Measurements from ENCODE around the gene ATG7.

The ATG7 gene

GRCh38 chr3:11541321-11542303 is 269.4 kb downstream of the ATG7 start:
- DNase-seq = no peak

DNA sequence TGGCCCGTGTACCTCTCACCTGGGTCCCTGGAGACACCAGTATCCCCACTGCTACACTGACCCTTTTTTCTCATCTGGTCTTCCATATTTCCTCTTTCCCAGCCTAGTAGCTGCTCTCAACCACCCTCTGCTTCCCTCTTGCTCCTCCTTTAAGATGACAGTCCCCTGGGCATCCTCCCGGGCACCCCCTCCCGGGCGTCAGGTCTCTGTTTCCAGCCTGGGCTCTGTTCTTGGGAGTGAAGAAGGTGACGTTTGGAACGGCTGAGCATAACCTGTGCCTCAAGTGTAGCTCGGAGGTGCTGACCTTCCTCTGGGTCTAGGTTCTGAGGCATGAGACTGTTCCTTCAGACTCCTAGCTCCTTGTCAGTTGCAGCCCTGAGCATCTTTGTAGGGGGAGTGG is 270.4 kb downstream of the ATG7 start:
- DNase-seq = no peak

DNA sequence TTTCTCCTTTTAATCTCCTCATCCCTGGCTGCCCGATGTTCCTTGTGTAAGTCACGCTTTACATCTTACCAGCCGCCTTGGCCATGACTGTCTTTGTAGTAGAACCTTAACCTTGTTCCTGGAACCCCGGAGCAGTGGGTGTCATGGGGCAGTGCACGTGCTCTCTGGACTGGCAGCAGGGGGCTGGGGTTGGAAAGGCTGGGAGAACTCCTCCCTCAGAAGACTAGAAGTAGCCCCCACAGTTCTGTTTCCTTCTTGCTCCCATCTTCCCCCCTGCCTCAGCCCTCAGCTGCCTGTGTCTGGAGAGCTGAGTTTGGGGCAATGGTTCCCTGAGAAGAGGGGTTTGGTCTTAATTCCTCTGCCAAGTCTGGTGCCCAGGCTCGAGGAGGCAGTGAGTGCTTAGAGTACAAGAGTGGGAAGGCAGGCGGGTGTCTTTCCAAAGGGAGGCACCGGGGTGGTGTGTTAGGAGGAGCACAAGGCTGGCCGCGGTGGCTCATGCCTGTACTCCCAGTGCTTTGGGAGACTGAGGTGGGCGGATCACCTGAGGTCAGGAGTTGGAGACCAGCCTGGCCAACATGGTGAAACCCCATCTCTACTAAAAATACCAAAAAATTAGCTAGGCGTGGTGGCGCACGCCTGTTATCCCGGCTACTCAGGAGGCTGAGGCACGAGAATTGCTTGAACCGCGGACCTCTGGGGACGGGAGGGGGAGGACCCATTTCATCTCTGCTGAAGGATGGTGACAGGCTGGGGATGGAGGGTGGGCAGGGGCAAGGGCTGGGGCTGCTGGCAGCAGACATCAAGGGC is 271.1 kb downstream of the ATG7 start:
- no peak for DNase-seq

DNA sequence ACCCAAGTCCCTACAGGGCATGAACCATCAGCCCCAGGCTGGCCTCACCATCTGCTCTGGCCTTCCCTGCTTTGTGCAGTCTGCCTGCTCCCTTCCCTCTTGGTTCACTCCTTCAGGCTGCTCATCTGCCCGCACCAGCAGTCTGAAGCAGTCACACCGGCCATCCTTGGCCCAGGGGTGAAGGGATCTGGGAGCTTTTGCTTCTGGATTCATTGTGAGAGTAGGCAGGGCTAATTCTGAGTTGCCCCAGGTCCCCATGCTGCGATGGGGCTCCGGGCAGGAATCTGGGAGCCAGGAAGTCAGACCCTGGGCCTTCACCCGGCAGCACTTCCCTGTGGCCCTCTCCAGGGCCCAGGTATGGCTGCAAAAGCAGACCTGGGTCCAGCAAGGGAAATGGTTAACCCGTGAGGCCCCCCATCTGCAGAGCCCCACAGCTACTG is 271.8 kb downstream of the ATG7 start:
- no peak for DNase-seq

DNA sequence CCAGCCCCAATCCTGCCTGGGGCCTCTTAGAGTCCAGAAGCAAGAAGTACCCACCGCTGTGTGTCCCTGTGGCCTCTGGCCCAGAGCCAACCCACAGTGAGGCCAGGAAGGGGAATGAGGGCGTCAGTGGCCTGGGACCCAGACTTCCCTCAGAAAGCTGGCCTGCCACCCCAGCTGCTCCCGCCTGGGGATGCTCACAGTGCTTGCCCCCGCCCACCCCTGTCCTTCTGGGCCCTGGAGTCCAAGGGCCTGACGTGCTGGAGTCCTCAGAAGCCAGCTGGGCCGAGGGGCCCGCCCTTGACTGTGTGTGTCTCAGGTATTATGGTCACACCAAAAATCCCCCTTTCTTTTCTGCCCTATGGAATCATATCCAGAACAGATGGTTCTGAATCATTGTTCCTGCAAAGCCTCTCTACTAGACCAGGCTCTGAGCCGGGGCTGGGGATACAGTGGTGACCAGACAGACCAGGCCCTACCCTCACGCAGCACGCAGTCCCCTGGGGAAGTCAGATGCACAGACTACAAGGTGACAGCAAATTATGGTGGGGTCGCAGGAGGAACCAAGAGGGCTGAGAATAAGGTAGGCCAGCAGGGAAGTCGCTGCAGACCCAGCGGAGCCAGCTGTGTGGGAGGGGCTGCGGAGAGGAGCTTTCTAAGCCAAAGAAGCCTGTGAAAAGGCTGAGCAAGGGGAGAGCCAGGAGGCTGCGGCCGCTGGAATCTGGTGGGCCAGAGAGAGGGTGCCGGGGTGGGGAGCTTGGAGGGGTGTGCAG is 272.4 kb downstream of the ATG7 start:
- DNase-seq = no peak

GRCh38 chr3:11545186-11545851 is 273.1 kb downstream of the ATG7 start:
- no peak for DNase-seq

GRCh38 chr3:11546657-11547302 is 274.6 kb downstream of the ATG7 start:
- no peak for DNase-seq

- DNase-seq = no peak
Measured at GRCh38 chr3:11547498-11547897, 275.3 kb downstream of the ATG7 start.

DNA sequence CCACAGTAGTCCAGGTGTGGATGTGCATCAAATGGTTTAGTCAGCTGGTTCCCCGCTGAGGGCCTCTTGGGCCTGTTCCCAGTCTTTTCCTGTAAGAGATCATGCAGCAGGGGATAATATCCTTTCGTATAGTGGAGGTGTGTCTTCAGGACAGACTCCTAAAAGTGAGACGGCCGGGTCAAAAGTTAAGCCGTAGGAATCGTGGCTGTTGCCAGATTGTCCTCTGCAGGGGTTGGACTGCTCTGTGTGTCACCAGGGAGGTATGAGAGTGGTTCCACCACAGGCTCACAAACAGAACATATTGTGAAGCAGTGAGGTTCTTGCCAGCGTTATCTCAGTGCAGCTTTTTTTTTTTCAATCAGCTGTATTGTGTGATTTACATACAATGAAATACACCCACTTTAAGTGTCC is 276.5 kb downstream of the ATG7 start:
- no peak for DNase-seq

DNA sequence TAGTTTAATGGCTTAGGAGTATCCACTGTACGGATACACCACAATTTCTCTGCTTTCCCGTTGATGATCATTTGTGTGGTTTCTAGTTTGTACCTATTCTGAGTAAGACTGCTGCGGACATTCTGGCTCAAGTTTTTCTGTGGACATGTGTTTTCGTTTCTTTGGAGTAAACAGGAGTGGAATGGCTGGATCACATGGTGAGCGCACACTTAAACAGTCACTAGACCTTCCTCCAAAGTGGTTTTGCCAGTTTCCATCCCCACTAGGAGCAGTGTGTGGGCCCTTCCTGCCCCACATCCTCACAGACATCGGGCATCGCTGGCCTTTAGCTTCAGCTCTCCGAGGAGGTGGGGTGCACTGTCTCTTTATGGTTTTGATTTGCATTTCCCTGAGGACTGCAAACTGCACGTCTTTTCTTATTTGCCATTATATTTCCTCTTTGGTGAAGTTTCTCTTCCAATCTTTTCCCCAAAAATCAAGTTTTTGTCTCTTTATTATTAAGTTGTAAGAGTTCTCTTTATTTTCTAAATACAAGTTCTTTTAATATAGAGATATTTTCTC is 277.5 kb downstream of the ATG7 start:
- no peak for DNase-seq

DNA sequence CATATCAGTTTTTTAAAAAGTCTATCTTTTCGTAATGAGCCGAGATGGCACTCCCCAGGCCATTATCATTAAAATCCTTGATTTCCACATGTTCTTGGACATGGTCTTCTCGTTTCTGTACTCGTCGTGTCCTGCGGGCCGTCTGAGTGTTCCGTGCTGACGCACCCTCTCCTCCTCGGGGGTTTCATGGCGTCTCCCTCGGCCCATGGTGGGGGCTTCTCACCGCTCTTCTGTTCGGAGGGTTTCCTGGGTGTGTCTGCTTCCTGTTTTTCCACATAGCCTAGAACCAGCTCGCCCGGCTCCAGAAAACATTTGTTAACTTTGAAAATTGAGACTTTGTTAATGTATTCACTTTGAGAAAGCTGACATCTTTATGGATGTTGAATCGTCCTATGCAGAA is 278.8 kb downstream of the ATG7 start:
- DNase-seq = no peak

- DNase-seq = no peak
Measured at GRCh38 chr3:11552289-11553264, 280.4 kb downstream of the ATG7 start.

DNA sequence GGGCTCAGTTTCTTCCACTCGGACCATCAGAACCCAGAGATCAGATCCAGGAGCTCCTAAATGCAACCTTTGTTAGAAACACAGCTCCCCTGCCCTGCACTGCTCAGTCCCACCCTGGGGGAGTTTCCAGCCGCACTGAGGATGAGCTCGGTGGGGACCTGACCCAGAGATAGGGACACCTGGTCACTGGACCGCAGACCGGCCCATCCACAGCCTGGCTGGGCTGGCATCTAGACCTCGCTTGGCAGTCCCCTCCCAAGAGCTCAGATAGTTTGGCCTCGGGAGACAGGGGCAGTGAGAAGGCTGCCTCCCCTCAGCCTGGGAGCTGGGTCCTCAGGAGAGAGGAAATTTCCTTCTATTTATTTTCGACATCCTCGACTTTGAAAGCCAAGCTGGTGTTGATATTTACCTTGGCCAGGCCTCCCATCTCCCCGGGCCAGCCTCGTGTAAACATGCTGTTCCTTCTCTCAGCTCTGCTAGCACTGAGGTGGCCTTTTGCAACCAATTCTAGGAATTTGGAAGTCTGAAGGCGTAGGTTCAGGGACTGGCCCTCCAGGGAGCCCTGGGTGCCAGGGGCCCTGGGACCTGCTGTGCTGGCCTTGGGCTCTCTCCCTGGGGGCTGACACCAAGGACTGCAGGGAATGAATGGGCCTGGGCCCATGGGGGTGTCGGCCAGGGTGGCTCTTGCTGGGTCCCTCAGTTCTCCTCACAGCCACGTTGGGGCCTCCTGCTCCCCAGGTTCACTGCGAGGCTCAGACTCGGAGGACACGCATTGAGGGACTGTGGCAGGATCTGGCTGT is 281.4 kb downstream of the ATG7 start:
- no peak for DNase-seq

GRCh38 chr3:11554236-11554610 is 282.0 kb downstream of the ATG7 start:
- DNase-seq = no peak

DNA sequence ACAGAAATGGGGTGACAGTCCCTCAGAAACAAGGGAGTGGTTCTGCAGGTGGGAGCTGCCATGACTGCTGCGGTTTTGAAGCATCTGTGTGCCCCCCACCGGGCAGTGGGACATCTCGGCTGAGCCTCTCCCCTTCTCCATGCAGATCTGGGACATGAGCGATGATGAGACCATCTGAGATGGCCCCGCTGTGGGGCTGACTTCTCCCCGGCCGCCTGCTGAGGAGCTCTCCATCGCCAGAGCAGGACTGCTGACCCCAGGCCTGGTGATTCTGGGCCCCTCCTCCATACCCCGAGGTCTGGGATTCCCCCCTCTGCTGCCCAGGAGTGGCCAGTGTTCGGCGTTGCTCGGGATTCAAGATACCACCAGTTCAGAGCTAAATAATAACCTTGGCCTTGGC is 282.5 kb downstream of the ATG7 start:
- DNase-seq = no peak

GRCh38 chr3:11555211-11555782 is 283.1 kb downstream of the ATG7 start:
- DNase-seq = no peak

GRCh38 chr3:11555881-11556633 is 283.9 kb downstream of the ATG7 start:
- DNase-seq = no peak

Measured in activated effector memory CD4-positive, alpha-beta T cell treated with anti-CD3 and anti-CD28 coated beads, Interleukin-2, amount 50 U/mL, for 16 hours (primary cell).